Neural progenitor cell (in vitro differentiated cells): Measurements from ENCODE around the gene ENDOU. TPM values are rescaled to one million over a fixed set of nuclear protein-coding genes. Genes with fewer than 3 reads are reported as not detected.

Source experiments
- DNase-seq: peaks from one replicate; pipeline ENCODE4 v3.0.0-alpha.2; 2016; ENCODE audit warnings: low spot score
- H2AFZ ChIP-seq: fragments of 200-600 bp; sonication (generic); replicated peaks from 2 replicates; pipeline ENCODE4 v1.6.1; 2016; ENCODE audit warnings: antibody characterized with exemption
- H3F3A ChIP-seq: fragments of 200-600 bp; sonication (generic); 2 replicates; pipeline ENCODE4 v1.6.1; 2016; ENCODE audit warnings: antibody characterized with exemption, low read depth
- H3K27ac ChIP-seq: fragments of 200-600 bp; sonication (generic); 2 replicates; pipeline ENCODE4 v1.5.1; 2016; ENCODE audit warnings: mild to moderate bottlenecking
- H3K27me3 ChIP-seq: fragments of 200-600 bp; sonication (generic); 2 replicates; pipeline ENCODE4 v1.6.1; 2016; ENCODE audit warnings: mild to moderate bottlenecking, moderate library complexity
- H3K36me3 ChIP-seq: fragments of 200-600 bp; sonication (generic); 2 replicates; pipeline ENCODE4 v1.5.1; 2016
- H3K4me1 ChIP-seq: fragments of 200-600 bp; sonication (generic); 2 replicates; pipeline ENCODE4 v1.6.1; 2016; ENCODE audit warnings: mixed run types
- H3K4me2 ChIP-seq: fragments of 200-600 bp; sonication (generic); 2 replicates; pipeline ENCODE4 v1.6.1; 2016
- H3K4me3 ChIP-seq: fragments of 200-600 bp; sonication (generic); 2 replicates; pipeline ENCODE4 v1.5.1; 2016
- H3K79me2 ChIP-seq: fragments of 200-600 bp; sonication (generic); 2 replicates; pipeline ENCODE4 v1.6.1; 2016; ENCODE audit warnings: low read depth
- H3K9ac ChIP-seq: fragments of 200-600 bp; sonication (generic); 2 replicates; pipeline ENCODE4 v1.6.1; 2016
- H3K9me3 ChIP-seq: fragments of 200-600 bp; sonication (generic); 2 replicates; pipeline ENCODE4 v1.5.1; 2016; ENCODE audit warnings: low read depth
- H4K20me1 ChIP-seq: fragments of 200-600 bp; sonication (generic); 2 replicates; pipeline ENCODE4 v1.6.1; 2016; ENCODE audit warnings: low read depth
- H3K27ac Mint-ChIP-seq: 3 replicates; pipeline ENCODE4 v1.8.0; 2021; ENCODE audit warnings: mixed read lengths
- H3K27me3 Mint-ChIP-seq: 2 replicates; pipeline ENCODE4 v1.8.0; 2022; ENCODE audit warnings: low read depth, mild to moderate bottlenecking, inconsistent platforms, moderate library complexity, mixed read lengths; ENCODE audit not compliant: insufficient read depth
- H3K36me3 Mint-ChIP-seq: 3 replicates; pipeline ENCODE4 v1.8.0; 2021; ENCODE audit warnings: mixed read lengths
- H3K4me1 Mint-ChIP-seq: 3 replicates; pipeline ENCODE4 v1.8.0; 2021; ENCODE audit warnings: mixed read lengths
- H3K4me3 Mint-ChIP-seq: 3 replicates; pipeline ENCODE4 v1.8.0; 2021; ENCODE audit warnings: mild to moderate bottlenecking, moderate library complexity, mixed read lengths
- H3K9me3 Mint-ChIP-seq: 3 replicates; pipeline ENCODE4 v1.8.0; 2020; ENCODE audit warnings: mixed read lengths
- CTCF ChIP-seq: fragments of 200-600 bp; sonication (generic); IDR thresholded peaks from 2 replicates; pipeline ENCODE4 v1.5.1; 2017; ENCODE audit warnings: antibody characterized with exemption, mild to moderate bottlenecking
- EZH2 ChIP-seq: fragments of 200-600 bp; sonication (generic); IDR thresholded peaks from 2 replicates; pipeline ENCODE4 v1.6.1; 2017; ENCODE audit warnings: antibody characterized with exemption, mild to moderate bottlenecking, moderate library complexity
- EZH2phosphoT487 ChIP-seq: fragments of 200-600 bp; sonication (generic); IDR thresholded peaks from 2 replicates; pipeline ENCODE4 v1.6.1; 2017; ENCODE audit warnings: antibody characterized with exemption
- total RNA-seq: library from RNA; depleted of rRNA; stranded (reverse); fragments of >200 nt; gene quantifications from 2 replicates; pipeline ENCODE4 v1.2.3, GENCODE V29; 2015; ENCODE audit warnings: low replicate concordance

Gene ENDOU
- total RNA-seq, 1 donor from 2014 or later: not detected

DNA sequence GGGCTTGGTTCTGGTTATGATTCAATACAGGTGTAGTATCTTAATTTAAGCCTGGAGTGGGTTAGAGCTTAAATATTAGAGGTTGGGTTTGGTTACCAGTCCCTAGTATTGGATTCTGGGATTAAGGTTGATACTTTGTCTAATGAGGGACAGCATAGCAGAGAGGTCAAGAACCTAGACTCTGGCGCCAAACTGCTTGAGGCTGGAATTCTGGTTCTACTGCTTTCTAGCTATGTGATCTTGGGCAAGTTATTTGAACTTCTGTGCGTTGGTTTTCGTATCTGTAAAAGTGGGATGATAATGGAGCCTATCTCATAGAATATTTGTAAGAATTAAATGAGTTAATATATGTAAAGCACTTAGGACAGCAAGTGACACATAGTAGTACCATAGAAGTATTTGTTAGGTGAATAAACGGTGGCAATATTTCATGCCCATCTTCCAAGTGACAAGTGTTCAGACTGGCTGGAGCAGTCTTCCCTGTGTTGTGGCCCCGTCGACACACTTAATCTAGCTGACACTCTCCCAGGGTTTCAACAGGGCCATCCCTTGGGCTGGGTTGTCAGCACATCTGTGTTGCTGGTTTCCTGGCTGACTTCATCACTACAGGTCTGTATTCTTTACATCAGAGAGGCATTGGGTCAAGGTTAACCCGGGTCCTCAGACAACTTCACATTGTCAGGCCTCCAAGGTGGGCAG lies 3.0 kb downstream of the ENDOU start:
- H3K4me3 Mint-ChIP-seq: no peak overlapping the region
- no peaks in the 10 kb centered on the region for H3K9me3 Mint-ChIP-seq
- Histone ChIP-seq H3K9me3 (no peaks in the 10 kb centered on the region), H3K4me2 (no peak overlapping the region), H3F3A (peaks cover 5% of the 10 kb centered on the region), H3K27ac (no peak overlapping the region), H4K20me1 (no peaks in the 10 kb centered on the region), H3K27me3 (no peaks in the 10 kb centered on the region), H3K4me3 (no peak overlapping the region), H2AFZ (no peak overlapping the region), H3K4me1 (peaks cover 4% of the 10 kb centered on the region), H3K36me3 (no peaks in the 10 kb centered on the region), H3K9ac (no peak overlapping the region), H3K79me2 (no peaks in the 10 kb centered on the region)
- no peak for DNase-seq
- H3K36me3 Mint-ChIP-seq: no peaks in the 10 kb centered on the region
- peaks cover 14% of the 10 kb centered on the region for H3K4me1 Mint-ChIP-seq
- H3K27me3 Mint-ChIP-seq: peaks cover 2% of the 10 kb centered on the region
- H3K27ac Mint-ChIP-seq: no peak overlapping the region
- TF ChIP-seq EZH2phosphoT487: no peak
- TF ChIP-seq EZH2: no peak
- no peak for TF ChIP-seq CTCF

DNA sequence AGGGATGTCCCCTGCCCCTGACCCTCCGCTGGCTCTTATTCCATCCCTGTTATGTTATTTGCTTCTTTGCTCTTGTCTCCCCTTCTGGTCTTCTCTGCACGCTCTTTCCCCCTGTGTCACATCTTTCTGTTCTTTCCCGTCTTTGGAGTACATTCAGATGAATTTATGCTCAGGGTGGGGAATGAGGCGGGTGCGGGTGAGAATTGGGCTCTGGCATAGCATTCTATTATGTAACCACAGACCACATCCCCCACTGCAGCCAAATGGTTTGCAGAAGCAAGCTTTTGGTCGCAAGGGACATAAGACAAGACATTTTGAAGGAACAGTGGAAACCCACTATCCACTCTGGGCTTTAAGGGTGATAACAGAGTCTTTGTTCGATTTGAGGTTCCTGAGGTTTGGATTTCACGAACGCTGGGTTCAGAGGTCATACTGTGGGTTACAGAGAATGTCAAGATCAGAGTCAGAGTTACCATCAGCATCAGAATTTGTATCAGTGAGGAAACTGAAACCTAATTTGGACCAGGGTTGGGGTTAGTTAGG lies 3.8 kb downstream of the ENDOU start:
- H3K4me3 ChIP-seq: no peak overlapping the region
- Mint-ChIP-seq H3K27me3 (peaks cover 2% of the 10 kb centered on the region), H3K9me3 (no peaks in the 10 kb centered on the region), H3K4me1 (peaks cover 17% of the 10 kb centered on the region), H3K36me3 (no peaks in the 10 kb centered on the region), H3K4me3 (no peak overlapping the region), H3K27ac (no peak overlapping the region)
- peaks cover 6% of the 10 kb centered on the region for H3K27me3 ChIP-seq
- H3K9ac ChIP-seq: no peak overlapping the region
- no peaks in the 10 kb centered on the region for H3K9me3 ChIP-seq
- no peaks in the 10 kb centered on the region for H4K20me1 ChIP-seq
- no peak overlapping the region for H3K4me2 ChIP-seq
- H3K36me3 ChIP-seq: no peaks in the 10 kb centered on the region
- no peaks in the 10 kb centered on the region for H3K79me2 ChIP-seq
- peaks cover 4% of the 10 kb centered on the region for H3K4me1 ChIP-seq
- peaks cover 5% of the 10 kb centered on the region for H3F3A ChIP-seq
- H3K27ac ChIP-seq: no peak overlapping the region
- H2AFZ ChIP-seq: no peak overlapping the region
- TF ChIP-seq EZH2 (no peak), CTCF (no peak), EZH2phosphoT487 (no peak)
- DNase-seq: no peak

- no peaks in the 10 kb centered on the region for H3K79me2 ChIP-seq
- H3K9ac ChIP-seq: no peak overlapping the region
- no peaks in the 10 kb centered on the region for H3K27me3 Mint-ChIP-seq
- no peak overlapping the region for H2AFZ ChIP-seq
- peaks cover 5% of the 10 kb centered on the region for H3F3A ChIP-seq
- no peaks in the 10 kb centered on the region for H4K20me1 ChIP-seq
- H3K9me3 ChIP-seq: no peaks in the 10 kb centered on the region
- no peaks in the 10 kb centered on the region for H3K36me3 ChIP-seq
- no peak overlapping the region for H3K4me3 ChIP-seq
- no peaks in the 10 kb centered on the region for H3K36me3 Mint-ChIP-seq
- TF ChIP-seq EZH2phosphoT487 (no peak), EZH2 (no peak), CTCF (no peak)
- peaks cover 6% of the 10 kb centered on the region for H3K27me3 ChIP-seq
- H3K27ac Mint-ChIP-seq: no peak overlapping the region
- DNase-seq: no peak
- no peak overlapping the region for H3K27ac ChIP-seq
- H3K4me3 Mint-ChIP-seq: no peak overlapping the region
- no peaks in the 10 kb centered on the region for H3K9me3 Mint-ChIP-seq
- H3K4me1 Mint-ChIP-seq: peaks cover 21% of the 10 kb centered on the region
- H3K4me1 ChIP-seq: peaks cover 4% of the 10 kb centered on the region
- H3K4me2 ChIP-seq: no peak overlapping the region
Observed at GRCh38 chr12:47718531-47718930, 6.8 kb downstream of the ENDOU start.
